SK-N-MC (cell line): Measurements from ENCODE around the gene MAML2.

ENCODE experiments used
- EZH2 ChIP-seq: fragments of 200-600 bp; sonication (generic); IDR thresholded peaks from one replicate; pipeline ENCODE4 v1.6.1; 2017; ENCODE audit warnings: antibody characterized with exemption
- FOXP2 ChIP-seq: optimal IDR thresholded peaks from 2 replicates; pipeline ENCODE3; 2011; ENCODE audit warnings: mild to moderate bottlenecking, moderate library complexity; ENCODE audit not compliant: insufficient read depth; ENCODE audit errors: extremely low read length, control extremely low read depth
- POLR2AphosphoS5 ChIP-seq: IDR thresholded peaks from 2 replicates; pipeline ENCODE4 v1.6.1; 2012; ENCODE audit warnings: mild to moderate bottlenecking, low read depth, low read length, borderline replicate concordance

GRCh38 chr11:96214777-96215109 is 128.3 kb downstream of the MAML2 start:
- TF ChIP-seq EZH2 = no peak
- TF ChIP-seq POLR2AphosphoS5 = no peak
- TF ChIP-seq FOXP2 = no peak
